Measurements from ENCODE around the gene B4GALT6. TPM values are rescaled to one million over a fixed set of nuclear protein-coding genes. Genes with fewer than 3 reads are reported as not detected.

B4GALT6 gene
- total and polyA plus RNA-seq, 2 of the 13 experiments (the other 11 are each of a cell fraction or from before 2014, with no cell fraction given) = 1.9 to 3.3 TPM

- TF ChIP-seq PPARG (CRISPR knock-in tag; conservative IDR thresholded peaks at IDR 0.05) = no peak
- TF ChIP-seq ZBTB39 (CRISPR knock-in tag; IDR thresholded peaks at IDR 0.05) = no peak
- TF ChIP-seq ELF1 (CRISPR knock-in tag; IDR thresholded peaks at IDR 0.05) = peak; percentile 35; the same call in 1 of the 2 replicates
- no peak for TF ChIP-seq NCOR1 (IDR thresholded peaks at IDR 0.05; ENCODE audit: borderline replicate concordance, low read length)
- TF ChIP-seq KMT2A (CRISPR knock-in tag; IDR thresholded peaks at IDR 0.05) = peak; percentile 37; the same call in 1 of the 2 replicates
- TF ChIP-seq ZBTB33 (CRISPR knock-in tag; IDR thresholded peaks at IDR 0.05) = no peak
- TF ChIP-seq NRL (CRISPR knock-in tag; IDR thresholded peaks at IDR 0.05; ENCODE audit: borderline replicate concordance) = no peak
- TF ChIP-seq ZNF619 (CRISPR knock-in tag; IDR thresholded peaks at IDR 0.05) = no peak
- peak; percentile 48; the same call in 1 of the 2 replicates for TF ChIP-seq ZNF12 (CRISPR knock-in tag; IDR thresholded peaks at IDR 0.05)
- TF ChIP-seq ZNF549 (CRISPR knock-in tag; IDR thresholded peaks at IDR 0.05) = no peak
- TF ChIP-seq ZUFSP (CRISPR knock-in tag; IDR thresholded peaks at IDR 0.05; ENCODE audit: borderline replicate concordance) = no peak
- TF ChIP-seq IRX3 (CRISPR knock-in tag; IDR thresholded peaks at IDR 0.05; ENCODE audit: borderline replicate concordance, low read depth) = 0 out of 2 replicates have a peak, but pooled peaks have one; percentile 86
- 0 out of 2 replicates have a peak, but pooled peaks have one; percentile 22 for TF ChIP-seq THAP7 (CRISPR knock-in tag; IDR thresholded peaks at IDR 0.05)
These were observed 1.0 kb upstream of the B4GALT6 start (continued) for GRCh38 chr18:31685097-31686082.

Measured in HepG2 (cell line).